ENCODE data around the gene NCKAP5.
A peak's percentile ranks its signal among the peaks of the same experiment; 100 is the strongest.

The NCKAP5 gene

DNA sequence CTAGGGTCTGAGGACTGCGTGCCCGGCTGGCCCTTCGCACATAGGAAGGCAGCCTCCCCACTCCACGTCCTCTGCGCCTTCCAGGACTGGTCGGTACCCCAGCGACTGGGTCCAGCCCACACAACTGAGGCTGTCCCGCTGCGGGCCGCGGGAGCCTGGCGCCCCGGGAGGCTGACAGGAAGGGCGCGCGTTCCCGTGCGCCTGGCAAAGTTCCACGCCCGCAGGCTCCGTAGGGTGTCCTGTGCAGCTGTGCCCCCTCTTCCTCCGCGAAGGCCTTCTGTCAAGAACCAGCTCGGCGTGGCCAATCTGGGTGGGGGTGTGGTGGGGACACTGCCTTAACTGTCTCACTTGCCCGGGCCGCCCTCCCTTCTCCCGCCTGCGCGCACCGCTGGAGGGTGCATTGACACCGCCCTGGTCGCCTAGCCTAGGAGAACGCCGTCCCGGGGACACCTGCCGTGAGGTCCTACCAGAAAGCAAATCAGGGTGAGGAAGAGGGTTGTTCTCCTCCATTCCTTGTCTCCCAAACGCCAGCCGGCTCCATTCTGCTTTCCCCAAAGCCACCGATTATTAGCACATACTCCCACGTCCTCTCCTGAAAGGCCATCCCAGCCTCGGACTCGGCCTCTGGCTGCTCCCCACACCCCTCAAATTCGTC lies 897.6 kb downstream of the NCKAP5 start:
- DNase-seq: peak in 1 of 2 experiments; percentile 20

DNA sequence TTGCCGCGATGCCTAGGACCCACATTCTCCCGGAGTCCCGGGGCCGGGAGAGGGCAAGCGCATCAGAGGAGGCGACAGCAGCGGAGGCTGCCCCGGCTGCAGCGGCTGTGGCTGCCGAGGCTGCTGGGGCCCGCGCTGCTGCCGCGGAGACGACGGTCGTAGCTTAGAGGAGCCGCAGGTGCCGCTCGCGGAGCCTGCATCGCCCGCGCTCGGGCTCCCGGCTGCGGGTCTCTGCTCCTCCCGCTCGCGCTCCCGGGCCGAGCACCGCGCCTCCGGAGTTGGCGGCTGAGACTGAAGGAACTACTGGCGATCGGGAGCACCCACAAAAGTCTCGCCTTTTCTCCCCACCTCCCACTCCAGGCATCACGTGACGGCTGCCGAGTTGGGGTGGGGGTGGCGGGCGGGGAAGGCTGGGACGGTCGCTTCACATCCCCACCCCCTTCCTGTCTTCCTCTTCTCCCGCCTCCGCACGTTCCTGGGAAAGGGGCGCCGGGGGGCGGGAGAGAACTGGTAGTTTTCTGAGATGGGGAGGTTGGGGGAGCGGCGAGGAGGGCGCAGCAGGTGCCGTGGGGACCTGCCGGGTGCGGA lies 898.3 kb downstream of the NCKAP5 start, which contains the start of gene LYPD1:
TSS of gene LYPD1 (minus strand) at position 298 of the 588 bp plus-strand sequence. CDS start at position 25, 273 bp downstream.
- DNase-seq: peak; percentile 48 to 49

DNA sequence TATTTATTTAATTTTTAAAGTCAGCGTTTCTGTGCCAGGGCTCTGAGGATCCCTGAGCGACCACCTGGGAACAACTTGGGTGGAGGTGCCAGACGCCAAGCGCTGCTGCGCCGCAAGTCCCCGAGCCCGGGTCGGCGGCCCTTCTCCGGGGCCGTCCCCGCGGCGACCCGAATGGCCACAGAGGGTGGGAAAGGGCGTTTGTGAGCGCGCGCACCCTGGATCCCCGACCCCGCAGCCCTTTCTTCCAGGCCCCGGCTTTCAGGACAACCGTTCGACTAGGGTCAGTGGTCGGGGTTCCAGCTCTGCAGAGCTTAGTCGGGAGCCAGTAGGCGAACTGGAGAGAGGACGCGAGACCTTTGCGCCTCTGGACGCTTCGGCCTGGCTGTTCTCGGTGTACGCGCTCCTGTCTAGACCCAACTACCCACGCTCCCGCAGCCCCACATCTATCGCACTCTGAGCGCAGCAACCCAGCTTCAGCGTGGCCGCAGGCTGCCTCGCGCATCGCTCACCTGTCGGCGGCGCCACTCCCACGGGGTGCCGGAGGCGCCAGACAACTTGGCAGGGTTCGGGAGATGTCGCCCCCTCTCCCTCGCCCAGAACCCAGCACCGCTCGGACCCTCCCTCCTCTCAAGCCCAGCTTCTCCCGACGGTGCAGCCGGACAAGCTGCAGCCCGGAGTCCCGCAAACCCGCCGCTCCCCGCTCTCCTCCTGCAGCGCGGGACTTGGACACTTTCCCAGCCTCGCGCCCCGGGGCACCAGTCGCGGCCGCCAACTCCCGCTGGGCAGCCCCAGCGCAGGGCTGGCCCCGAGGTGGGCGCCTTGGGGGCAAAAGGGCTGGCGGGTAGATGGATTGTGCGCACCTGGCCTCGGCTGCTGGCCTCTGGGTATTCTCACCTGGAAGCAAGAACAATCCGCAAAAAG lies 899.0 kb downstream of the NCKAP5 start:
- peak; percentile 12 to 23 for DNase-seq

DNA sequence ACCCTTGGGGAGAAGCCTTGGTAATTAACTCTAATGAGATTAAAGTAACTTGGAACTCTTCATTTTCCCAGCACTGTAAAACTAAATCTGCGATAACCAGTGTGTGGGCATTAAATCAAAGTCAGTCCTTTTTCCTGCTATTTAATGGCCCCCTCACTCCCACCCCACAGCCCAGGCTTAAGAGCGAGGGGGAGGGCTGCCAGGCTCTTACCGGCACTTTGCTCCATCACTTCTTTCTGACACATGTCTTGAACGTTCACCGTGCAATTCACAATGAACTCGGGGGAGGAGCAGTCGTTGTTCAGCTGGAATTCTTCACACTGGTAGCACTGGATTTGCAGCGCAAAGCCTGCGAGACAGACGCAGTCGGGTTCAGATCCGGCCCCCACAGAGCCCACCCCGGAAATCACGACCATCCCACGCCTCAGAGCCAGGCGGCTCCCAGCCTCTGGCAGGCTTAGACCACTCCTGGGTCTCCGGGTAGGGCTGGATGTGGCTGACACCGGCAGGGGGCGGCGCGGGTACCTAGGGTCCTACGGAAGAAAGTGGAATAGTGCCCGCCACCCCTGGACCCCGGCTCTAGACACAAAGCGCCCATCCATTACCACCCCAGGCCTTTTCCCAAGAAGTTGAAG lies 900.0 kb downstream of the NCKAP5 start:
- no peak for DNase-seq

DNA sequence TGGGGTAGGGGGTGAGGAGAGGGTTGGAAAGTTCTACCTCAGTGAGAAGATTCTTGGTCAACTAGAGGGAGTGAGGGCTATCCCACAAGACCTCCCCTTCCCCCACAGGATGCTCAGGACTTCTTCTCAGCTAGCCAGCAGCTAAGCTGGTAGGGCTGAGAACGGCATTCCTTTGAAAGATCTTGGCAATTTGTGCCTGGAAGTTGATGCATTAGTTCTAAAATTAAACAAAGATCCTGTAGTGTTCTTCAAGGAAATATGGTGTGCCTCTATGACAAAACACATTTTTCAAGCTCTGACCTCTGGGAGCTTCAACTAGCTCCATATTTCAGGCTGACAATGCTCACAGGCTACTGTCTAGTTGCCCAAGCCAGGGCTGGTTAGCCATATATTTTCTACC lies 900.6 kb downstream of the NCKAP5 start:
- no peak for DNase-seq

DNA sequence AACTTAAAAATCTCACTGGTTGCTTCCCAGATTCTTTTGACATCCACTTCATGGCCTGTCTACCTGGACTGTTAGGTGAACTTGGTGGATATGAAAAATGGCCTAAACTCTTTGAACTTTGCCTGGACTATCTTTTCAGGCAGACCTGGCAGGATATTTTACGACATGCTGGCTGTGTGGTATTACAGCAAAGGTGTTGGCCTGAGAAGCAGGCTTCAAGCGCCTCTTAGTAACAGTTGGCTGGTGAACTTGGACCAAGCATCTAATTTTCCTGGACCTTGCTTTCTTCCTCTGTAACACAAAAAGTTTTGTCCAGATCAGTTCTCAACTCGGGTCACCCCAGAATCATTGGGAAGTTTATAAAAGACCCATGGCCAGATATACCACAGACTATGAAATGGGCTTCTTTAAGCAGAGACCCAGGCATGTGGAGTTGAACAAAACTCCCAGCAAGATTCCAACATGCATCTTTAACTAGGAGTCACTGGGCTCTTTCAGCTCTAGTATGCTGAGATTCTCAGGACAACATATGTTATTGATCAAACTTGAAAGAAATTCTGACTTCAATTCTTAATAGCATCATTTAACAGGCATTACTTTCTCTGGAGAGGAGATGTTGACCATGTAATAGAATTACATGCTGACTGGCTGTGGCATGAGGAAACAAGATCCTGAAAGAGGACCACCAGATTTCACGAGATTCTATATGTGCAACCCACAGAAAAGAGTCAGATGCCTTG lies 902.7 kb downstream of the NCKAP5 start:
- no peak for DNase-seq

DNA sequence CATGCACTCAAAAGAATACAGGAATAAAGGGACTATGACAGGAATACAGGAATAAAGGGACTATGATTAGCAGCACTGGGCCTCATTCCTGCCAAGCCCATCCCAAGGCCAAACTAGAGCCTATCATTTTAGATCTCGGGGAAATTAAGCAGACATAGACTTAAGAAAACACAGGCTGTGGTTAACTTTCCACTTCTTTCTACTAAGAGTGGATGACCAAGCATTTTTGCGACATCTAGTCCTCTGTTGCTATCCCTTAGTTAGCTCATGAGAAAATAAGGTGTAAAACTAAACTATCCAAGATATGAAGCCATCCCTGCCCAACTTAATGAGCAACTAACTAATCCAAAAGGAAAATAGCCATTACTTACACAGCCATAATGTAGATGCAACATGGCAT lies 904.2 kb downstream of the NCKAP5 start:
- DNase-seq: no peak

DNA sequence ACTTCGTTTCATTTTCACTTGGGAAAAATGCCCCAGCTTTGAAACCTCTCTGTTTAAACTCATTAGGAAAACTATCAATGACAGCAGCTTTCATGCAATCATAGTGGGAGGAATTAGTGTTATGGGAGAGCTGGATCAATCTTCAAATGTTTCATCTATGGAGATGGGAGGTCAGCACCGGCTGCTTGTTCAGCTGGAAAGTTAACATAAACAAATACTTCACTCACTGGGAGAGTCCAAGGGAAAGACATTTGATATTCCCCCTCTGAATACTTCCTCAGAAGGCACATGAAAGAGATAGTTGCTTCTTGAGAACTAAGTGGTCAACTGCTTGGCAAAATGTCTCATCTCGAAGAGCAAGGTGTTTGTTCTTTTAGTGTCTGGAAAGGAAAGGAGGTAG lies 905.5 kb downstream of the NCKAP5 start:
- DNase-seq: no peak

DNA sequence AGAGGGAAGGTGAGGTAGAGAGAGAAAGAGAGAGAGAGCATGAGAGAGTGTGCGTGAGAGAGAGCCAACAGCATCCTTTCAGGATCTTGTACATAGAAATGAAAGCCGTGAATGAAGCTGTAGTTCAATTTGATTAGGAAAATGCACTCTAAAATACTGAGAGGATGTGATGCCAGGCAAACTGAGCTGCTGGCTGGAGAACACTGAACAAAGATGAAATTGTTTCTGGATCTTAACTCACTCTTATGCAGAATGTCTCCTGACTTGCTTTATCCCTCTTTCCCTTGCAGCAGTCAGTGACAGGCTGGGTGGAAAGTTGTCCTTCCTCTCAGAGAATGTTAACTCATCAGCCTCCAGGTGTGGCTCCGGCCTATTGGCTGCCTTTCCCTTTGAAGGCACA lies 908.9 kb downstream of the NCKAP5 start:
- no peak for DNase-seq

DNA sequence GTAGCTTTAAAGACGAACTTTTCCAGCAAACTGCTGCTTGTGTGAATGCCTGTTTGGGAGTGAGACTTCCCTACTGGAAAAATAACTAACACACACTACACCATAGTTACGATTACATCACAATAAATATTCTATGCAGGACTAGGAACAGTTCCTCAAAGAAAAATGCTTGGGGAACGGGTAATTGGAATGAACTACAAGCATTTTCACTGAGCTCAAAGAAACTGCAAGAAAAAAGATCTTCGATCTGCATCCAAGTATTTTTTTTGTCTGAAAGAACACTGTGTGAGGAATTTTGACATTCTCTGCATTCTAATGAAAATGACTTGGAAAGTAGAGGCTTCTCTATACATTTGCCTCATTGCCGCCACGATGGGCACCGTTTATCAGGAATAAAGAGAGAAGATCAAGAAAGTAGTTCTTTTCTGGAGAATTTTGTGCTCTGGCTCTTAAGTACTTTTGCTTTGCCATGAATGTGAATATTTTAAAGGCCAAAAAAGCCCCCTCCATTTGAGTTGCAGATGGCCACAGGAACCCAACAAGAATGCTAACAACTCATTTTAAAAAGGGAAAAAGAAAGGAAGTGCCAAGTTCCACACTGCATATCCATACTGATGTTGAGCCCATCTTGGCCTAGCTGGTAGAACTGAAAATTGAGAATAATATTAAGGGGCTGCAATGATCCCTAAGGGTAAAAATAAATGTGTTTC lies 911.8 kb downstream of the NCKAP5 start:
- DNase-seq: no peak

DNA sequence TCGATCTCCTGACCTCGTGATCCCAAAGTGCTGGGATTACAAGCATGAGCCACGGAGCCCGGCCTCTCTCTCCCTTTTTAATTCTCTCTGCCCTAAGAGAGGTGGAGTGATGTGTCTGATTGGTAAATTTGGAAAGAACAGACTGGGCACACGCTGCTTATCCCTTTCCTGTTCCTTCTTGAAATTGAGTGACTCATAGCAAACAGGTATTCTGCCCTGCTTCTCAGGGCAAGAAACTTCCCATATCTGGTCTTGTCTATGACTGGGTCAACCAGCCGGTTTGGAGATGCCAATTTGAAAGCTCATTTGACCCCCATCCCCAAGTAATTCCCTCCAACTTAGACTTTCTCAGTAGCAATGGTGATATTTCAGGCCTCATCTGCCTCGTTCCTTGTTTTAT lies 913.3 kb downstream of the NCKAP5 start:
- no peak for DNase-seq

DNA sequence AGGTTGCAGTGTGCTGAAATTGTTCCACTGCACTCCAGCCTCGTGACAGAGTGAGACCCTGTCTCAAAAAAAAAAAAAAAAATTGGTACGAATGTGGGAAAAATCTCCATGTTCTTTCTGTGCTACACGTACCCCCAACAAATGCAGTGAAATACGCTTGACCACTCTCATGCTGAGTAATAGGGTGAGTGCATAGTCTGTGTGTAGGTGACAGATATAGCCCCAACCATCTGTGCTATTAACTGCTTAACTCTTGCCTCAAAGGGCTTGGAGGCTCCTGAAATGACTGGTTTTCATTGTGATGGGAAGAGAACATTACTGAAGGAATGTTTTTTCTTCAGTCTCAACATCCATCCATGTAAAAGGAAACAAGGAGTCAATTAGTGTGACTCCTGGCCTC lies 913.9 kb downstream of the NCKAP5 start:
- no peak for DNase-seq

DNA sequence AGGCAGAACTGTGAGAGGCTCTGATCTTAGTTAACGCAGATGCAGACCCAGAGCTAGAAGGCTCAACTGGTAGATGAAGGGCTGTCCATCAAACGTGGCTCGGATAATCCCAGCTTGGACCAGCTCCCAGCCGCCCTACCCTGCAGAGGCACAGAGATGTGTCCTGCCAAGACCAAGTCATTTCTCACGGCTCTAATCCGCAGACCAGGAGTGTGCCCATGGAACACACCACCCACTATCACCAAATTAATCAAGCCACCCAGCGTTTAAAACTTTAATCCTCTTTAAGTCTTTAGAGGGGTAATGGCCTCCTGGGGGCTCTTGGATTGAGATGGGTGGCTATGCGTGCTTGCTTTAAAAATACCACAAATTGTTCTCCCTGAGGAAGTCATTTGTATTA lies 915.8 kb downstream of the NCKAP5 start:
- DNase-seq: no peak

DNA sequence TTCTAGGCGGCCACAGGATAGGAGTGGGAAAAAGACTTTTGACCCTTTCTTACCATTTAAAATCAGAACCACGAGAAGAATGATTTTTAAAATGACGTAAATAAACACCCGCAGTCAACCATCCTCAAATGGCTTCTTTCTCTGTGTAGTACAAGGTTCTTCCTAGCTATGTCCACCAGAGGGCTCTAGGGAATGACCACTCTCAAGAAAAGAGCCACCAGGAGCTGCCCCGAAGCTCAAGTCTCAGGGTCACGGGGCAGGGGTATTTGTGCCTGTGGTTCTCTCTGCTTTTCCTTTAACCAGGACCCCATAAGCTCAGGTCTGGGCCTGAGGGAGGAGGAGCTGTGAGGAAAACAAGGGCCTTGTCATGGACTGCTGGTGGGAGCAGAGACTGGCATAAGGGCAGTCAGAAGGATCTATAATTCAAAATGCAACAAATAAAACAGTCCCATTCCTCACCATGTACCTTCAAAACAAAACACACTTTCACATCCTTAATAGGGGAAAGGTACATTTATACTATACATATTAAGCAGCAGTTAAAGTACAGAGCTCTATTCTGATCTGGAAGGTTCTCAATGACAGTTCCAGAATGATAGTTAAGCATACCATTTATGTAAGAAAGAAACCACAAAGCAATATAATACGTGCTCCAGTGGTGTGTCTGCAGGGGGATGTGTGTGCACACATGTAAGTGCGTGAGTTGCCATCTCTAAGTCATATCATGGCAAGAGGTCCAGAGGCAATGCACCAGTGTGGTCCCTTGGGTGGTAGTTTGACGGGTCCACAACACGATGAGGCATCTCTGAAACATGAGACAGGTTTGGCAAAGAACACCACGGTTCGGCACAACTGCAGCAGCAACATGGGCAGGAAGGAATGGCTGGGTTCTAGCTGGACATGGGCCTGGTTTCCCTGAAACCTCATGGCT lies 916.9 kb downstream of the NCKAP5 start:
- DNase-seq: no peak

DNA sequence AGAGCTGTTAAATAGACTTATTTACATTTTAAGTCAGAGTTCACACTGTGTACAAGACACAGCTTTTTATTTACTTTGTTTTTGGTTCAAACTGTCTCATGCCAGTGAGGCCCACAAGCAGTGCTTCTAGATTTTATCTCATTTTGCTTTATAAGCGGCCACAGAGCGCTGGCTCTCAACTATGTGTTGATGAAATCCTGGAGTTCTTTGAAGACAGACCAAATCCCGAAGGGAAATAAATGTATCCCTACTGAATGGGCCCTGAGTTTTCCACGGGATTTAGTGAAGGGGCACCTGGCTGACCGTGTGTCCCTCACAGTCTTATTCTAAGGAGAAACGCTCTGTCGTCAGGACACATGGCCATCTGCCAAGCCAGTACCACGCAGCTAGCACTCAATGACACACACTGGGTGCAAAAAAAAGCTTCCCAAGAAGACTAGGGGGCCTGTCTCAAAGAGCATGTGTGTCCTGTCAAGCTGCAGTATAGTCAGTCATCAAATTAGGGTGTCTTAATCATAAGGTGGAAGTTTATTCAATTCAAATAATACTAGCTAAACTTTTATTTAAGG lies 921.6 kb downstream of the NCKAP5 start:
- DNase-seq: no peak

DNA sequence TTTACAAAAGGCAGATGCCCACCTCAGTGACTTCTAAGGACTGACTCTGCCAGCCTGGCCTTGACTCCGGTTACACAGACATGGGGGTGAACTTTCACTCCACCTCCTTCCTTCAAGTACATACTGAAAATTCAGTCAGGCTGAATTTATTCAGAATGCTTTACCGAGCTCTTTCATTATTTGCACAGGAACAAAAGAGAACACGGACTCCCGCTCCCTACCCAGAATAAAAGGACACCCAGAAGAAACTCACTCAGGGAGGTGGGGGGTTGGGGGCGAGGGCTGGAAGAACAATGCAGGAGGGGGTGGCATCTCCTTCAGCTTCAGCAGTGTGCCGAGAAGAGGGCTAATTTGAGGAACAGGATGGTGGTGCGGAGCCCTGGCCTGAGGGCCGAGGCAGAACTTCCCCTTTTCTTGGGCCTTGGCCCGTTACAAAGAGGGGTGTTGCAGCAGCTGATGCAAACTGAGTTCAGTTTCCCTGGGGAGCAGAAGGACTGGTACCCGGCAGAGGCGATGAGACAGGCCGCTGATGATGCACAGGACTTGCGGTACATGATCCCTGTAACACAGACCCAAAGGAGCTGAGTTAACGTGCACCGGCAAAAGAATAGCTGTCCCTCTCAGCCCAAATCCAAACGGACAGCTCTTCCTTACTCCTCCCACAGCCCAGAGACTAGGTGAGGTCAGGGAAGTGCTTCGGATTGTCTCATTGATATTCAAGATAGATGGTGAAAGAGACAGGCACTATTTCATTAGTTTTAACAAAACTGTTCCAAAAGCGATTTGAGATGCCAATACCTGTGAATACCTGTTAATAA lies 922.3 kb downstream of the NCKAP5 start:
- DNase-seq: no peak

DNA sequence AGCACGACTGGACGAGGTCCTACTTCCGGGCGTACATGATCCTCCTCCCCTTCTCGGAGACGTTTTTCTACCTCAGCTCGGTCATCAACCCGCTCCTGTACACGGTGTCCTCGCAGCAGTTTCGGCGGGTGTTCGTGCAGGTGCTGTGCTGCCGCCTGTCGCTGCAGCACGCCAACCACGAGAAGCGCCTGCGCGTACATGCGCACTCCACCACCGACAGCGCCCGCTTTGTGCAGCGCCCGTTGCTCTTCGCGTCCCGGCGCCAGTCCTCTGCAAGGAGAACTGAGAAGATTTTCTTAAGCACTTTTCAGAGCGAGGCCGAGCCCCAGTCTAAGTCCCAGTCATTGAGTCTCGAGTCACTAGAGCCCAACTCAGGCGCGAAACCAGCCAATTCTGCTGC lies 923.1 kb downstream of the NCKAP5 start:
- no peak for DNase-seq

DNA sequence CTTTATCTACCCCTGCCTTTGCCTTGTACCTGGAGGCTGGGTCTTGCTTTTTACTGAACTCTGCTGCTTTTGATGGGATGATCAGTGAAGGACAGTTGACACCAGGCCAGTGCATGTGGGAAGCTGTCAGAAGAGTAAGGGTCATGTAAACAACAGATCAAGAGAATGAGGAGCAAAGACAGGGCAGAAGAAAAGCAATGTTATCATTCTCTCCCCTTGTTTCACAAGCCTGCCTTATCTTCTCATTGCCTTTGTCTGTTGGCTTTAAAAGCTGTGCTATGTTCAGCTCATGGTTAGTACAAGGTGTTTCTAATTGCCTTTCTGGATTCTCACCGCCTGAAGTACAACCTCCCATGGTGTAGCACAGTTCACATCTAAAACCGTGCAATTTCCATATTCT lies 925.8 kb downstream of the NCKAP5 start:
- DNase-seq: no peak

DNA sequence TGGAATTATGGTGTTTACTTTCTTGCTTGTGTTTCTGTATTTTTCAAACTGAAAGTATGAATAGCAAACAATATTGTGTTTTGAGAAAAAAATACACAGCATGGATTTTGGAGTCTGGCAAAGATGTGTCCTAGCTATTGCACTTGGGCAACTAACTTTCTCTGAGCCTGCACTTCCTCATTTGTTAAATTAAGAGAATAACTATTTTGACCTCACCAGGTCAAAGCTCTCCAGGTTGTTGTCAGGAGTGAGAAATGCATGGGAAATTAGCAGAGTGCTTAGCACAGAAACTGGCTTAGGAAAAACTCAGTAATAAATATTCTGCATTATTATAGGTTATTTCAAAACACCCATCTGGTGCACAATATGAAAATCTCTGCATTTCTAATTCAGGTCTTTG lies 926.4 kb downstream of the NCKAP5 start:
- DNase-seq: no peak

DNA sequence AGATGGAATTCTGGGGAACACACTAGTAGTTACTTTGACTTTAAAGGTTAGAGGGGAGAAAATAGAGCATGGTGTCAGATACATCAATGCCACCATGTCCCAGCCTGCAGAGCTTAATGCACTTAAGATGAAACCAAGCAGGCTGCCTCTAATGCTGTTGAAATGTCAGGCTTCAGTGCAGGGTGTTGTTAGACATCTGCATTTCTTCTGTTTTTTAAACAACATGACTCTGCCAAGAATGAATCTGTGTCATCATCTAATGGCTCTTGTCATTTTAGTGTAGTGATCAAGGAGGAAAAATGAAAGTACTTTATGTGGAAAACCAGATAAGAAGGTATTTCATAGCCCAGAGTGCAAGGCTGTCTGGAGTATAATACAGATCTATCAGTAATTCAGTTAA lies 928.1 kb downstream of the NCKAP5 start:
- no peak for DNase-seq
